WTC11 (cell line): ENCODE measurements around the gene LIPT1. TPM values are rescaled to one million over a fixed set of nuclear protein-coding genes. Genes with fewer than 3 reads are reported as not detected.

Source experiments
- ATAC-seq: fragments of 200-7000 bp; cut with Tn5 transposase; 2 replicates; pipeline ENCODE4 v1.10.0; 2021; ENCODE audit warnings: mild to moderate bottlenecking, moderate library complexity
- Bru-seq: library from RNA; stranded (reverse); fragments of 400-500 nt; gene quantifications from one replicate; lab custom pipeline; 2021; lab: Mats Ljungman, UMichigan
- CTCF ChIA-PET: fragments of 300-600 bp; sonication (Branson Sonifier 250); formaldehyde crosslinking; loops from one replicate; lab custom pipeline; 2021; ENCODE audit warnings: antibody characterized with exemption; lab: Charles Lee
- POLR2A ChIA-PET: fragments of 350-600 bp; sonication (Branson Sonifier 250); formaldehyde crosslinking; loops from one replicate; lab custom pipeline; 2021; ENCODE audit warnings: antibody characterized with exemption; lab: Charles Lee
- DNase-seq: peaks from one replicate; pipeline ENCODE4 v3.0.0; 2021; ENCODE audit warnings: low spot score
- H3K27ac Mint-ChIP-seq: 2 replicates; pipeline ENCODE4 v1.8.0; 2021; ENCODE audit warnings: mixed read lengths
- H3K27me3 Mint-ChIP-seq: 2 replicates; pipeline ENCODE4 v1.8.0; 2021; ENCODE audit warnings: low read depth, mild to moderate bottlenecking, moderate library complexity, mixed read lengths
- H3K36me3 Mint-ChIP-seq: 2 replicates; pipeline ENCODE4 v1.8.0; 2021; ENCODE audit warnings: mixed read lengths
- H3K4me1 Mint-ChIP-seq: 2 replicates; pipeline ENCODE4 v1.8.0; 2022; ENCODE audit warnings: mixed read lengths
- H3K4me3 Mint-ChIP-seq: 2 replicates; pipeline ENCODE4 v1.8.0; 2021; ENCODE audit warnings: mild to moderate bottlenecking, moderate library complexity, mixed read lengths
- H3K9me3 Mint-ChIP-seq: 2 replicates; pipeline ENCODE4 v1.8.0; 2021; ENCODE audit warnings: mixed read lengths
- E2F1 ChIP-seq: sonication (generic); formaldehyde crosslinking; IDR thresholded peaks from 2 replicates; pipeline ENCODE4 v1.8.0; 2022; ENCODE audit warnings: mild to moderate bottlenecking, missing genetic modification reagents
- FOXP1 ChIP-seq: sonication (generic); formaldehyde crosslinking; IDR thresholded peaks from 2 replicates; pipeline ENCODE4 v1.8.0; 2022; ENCODE audit warnings: missing genetic modification reagents, mild to moderate bottlenecking, moderate library complexity, borderline replicate concordance
- NFE2L1 ChIP-seq: sonication (generic); formaldehyde crosslinking; IDR thresholded peaks from 2 replicates; pipeline ENCODE4 v1.8.1; 2023; ENCODE audit warnings: missing genetic modification reagents
- PRDM15 ChIP-seq: sonication (generic); formaldehyde crosslinking; IDR thresholded peaks from 2 replicates; pipeline ENCODE4 v1.8.0; 2022; ENCODE audit warnings: missing genetic modification reagents
- RELA ChIP-seq: sonication (generic); formaldehyde crosslinking; IDR thresholded peaks from 2 replicates; pipeline ENCODE4 v1.8.1; 2022; ENCODE audit warnings: missing genetic modification reagents, mild to moderate bottlenecking, borderline replicate concordance
- SMAD3 ChIP-seq: sonication (generic); formaldehyde crosslinking; IDR thresholded peaks from 2 replicates; pipeline ENCODE4 v1.8.0; 2022; ENCODE audit warnings: missing genetic modification reagents, mild to moderate bottlenecking, borderline replicate concordance
- TP53 ChIP-seq: sonication (generic); formaldehyde crosslinking; IDR thresholded peaks from 2 replicates; pipeline ENCODE4 v1.8.1; 2023; ENCODE audit warnings: mild to moderate bottlenecking, missing genetic modification reagents
- USF2 ChIP-seq: sonication (generic); formaldehyde crosslinking; IDR thresholded peaks from 2 replicates; pipeline ENCODE4 v1.8.1; 2023; ENCODE audit warnings: mild to moderate bottlenecking, missing genetic modification reagents, moderate library complexity
- ZSCAN18 ChIP-seq: fragments of 250-450 bp; sonication (Bioruptor Pico); IDR thresholded peaks from 2 replicates; pipeline ENCODE4 v2.1.2; 2022; ENCODE audit warnings: mild to moderate bottlenecking, moderate library complexity
- long read RNA-seq, 3 experiments: library from RNA in 1 of 3; library from capped mRNA in 1 of 3; library from polyadenylated mRNA in 1 of 3; unstranded in 2 of 3; stranded (forward) in 1 of 3; transcript quantifications; one replicate each; pipeline ENCODE4 v2.0.0, GENCODE V29; 2021
- total RNA-seq: library from RNA; stranded (reverse); gene quantifications from 3 replicates; pipeline ENCODE4 v1.2.3, GENCODE V29; 2021
- TF ChIP-seq, protein P1 (sequence below): fragments of 250-450 bp; sonication (Bioruptor Pico); IDR thresholded peaks from 2 replicates; pipeline ENCODE4 v1.9.0; 2021; ENCODE audit warnings: moderate library complexity, mild to moderate bottlenecking, inconsistent platforms, borderline replicate concordance
- TF ChIP-seq, protein P2 (sequence below): fragments of 250-450 bp; sonication (Bioruptor Pico); IDR thresholded peaks from 2 replicates; pipeline ENCODE4 v1.9.0; 2021; ENCODE audit warnings: mild to moderate bottlenecking
- TF ChIP-seq, protein P3 (sequence below): sonication (generic); formaldehyde crosslinking; IDR thresholded peaks from 2 replicates; pipeline ENCODE4 v1.8.1; 2023; ENCODE audit warnings: mild to moderate bottlenecking, missing genetic modification reagents, borderline replicate concordance
- TF ChIP-seq, protein P4 (sequence below): sonication (generic); formaldehyde crosslinking; IDR thresholded peaks from 2 replicates; pipeline ENCODE4 v1.8.1; 2022; ENCODE audit warnings: low read depth, missing genetic modification reagents, borderline replicate concordance

Gene LIPT1
- 7.1 to 9.7 TPM (median 8.1 TPM) in 3 replicates for total RNA-seq
- Bru-seq, nascent RNA: percentile 90 among the genes with signal in this experiment
- long read RNA-seq, experiment 1, transcript LIPT1-201 (2 exons, 1,289 nt): minor isoform, 6 of 24 reads
- long read RNA-seq, experiment 1, transcript LIPT1-202 (3 exons, 1,424 nt): major isoform, 9 of 24 reads
- long read RNA-seq, experiment 1, partial matches to known transcripts: 2 of 24 reads
- long read RNA-seq, experiment 1, other reads (novel, unspliced or antisense): 5 of 24 reads
- long read RNA-seq, experiment 2, partial matches to known transcripts: 0 of 6 reads
- long read RNA-seq, experiment 2, other reads (novel, unspliced or antisense): 2 of 6 reads
- long read RNA-seq, experiment 3, transcript LIPT1-201 (2 exons, 1,289 nt): major isoform, 12 of 29 reads
- long read RNA-seq, experiment 3, transcript LIPT1-202 (3 exons, 1,424 nt): minor isoform, 11 of 29 reads
- long read RNA-seq, experiment 3, partial matches to known transcripts: 2 of 29 reads
- long read RNA-seq, experiment 3, other reads (novel, unspliced or antisense): 3 of 29 reads

GRCh38 chr2:99154643-99155536 is at the start of gene LIPT1, which contains the start of gene TSGA10:
LIPT1 (plus strand) TSS chr2:99154967; CDS start chr2:99161958, 6,991 bp downstream.
TSGA10 (minus strand) TSS chr2:99154942; CDS start chr2:99109439, 45,503 bp downstream.
- DNase-seq (peak; percentile 80), ATAC-seq (peak; percentile 93)
- CTCF ChIA-PET: interaction anchor here (0.9 to 1.8 kb wide), 3 partner anchors 13 to 20 kb away, joined by 3 to 9 read pairs (median 3); no protein-coding TSS in a partner anchor
- H3K9me3 Mint-ChIP-seq: no peaks in the 10 kb centered on the region
- peaks cover 21% of the 10 kb centered on the region for H3K4me1 Mint-ChIP-seq
- POLR2A ChIA-PET: interaction anchor here (1.1 to 3.6 kb wide), 4 partner anchors 12 to 182 kb away, joined by 3 to 18 read pairs (median 4); partner anchors contain the start of genes C2orf15 and EIF5B
- H3K4me3 Mint-ChIP-seq: peak within 1 kb of the TSS; percentile 78
- H3K36me3 Mint-ChIP-seq: peaks cover 16% of the 10 kb centered on the region
- H3K27me3 Mint-ChIP-seq: no peaks in the 10 kb centered on the region; the same call in 1 of the 2 replicates
- peak within 1 kb of the TSS; percentile 94 for H3K27ac Mint-ChIP-seq
- TF ChIP-seq RELA (CRISPR knock-in tag) (peak; percentile 95), USF2 (peak; percentile 70), PRDM15 (CRISPR knock-in tag) (peak; percentile 72), FOXP1 (CRISPR knock-in tag) (peak; percentile 94), NFE2L1 (CRISPR knock-in tag) (peak; percentile 26; the same call in 1 of the 2 replicates), SMAD3 (CRISPR knock-in tag) (peak; percentile 60), ZSCAN18 (CRISPR knock-in tag) (no peak), E2F1 (CRISPR knock-in tag) (peak; percentile 70; the same call in 1 of the 2 replicates), TP53 (CRISPR knock-in tag) (peak; percentile 95; the same call in 1 of the 2 replicates)
- TF ChIP-seq, protein P1, sequence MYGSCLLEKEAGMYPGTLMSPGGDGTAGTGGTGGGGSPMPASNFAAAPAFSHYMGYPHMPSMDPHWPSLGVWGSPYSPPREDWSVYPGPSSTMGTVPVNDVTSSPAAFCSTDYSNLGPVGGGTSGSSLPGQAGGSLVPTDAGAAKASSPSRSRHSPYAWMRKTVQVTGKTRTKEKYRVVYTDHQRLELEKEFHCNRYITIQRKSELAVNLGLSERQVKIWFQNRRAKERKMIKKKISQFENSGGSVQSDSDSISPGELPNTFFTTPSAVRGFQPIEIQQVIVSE (CRISPR knock-in tag): no peak
- TF ChIP-seq, protein P2, sequence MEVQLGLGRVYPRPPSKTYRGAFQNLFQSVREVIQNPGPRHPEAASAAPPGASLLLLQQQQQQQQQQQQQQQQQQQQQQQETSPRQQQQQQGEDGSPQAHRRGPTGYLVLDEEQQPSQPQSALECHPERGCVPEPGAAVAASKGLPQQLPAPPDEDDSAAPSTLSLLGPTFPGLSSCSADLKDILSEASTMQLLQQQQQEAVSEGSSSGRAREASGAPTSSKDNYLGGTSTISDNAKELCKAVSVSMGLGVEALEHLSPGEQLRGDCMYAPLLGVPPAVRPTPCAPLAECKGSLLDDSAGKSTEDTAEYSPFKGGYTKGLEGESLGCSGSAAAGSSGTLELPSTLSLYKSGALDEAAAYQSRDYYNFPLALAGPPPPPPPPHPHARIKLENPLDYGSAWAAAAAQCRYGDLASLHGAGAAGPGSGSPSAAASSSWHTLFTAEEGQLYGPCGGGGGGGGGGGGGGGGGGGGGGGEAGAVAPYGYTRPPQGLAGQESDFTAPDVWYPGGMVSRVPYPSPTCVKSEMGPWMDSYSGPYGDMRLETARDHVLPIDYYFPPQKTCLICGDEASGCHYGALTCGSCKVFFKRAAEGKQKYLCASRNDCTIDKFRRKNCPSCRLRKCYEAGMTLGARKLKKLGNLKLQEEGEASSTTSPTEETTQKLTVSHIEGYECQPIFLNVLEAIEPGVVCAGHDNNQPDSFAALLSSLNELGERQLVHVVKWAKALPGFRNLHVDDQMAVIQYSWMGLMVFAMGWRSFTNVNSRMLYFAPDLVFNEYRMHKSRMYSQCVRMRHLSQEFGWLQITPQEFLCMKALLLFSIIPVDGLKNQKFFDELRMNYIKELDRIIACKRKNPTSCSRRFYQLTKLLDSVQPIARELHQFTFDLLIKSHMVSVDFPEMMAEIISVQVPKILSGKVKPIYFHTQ: no peak
- TF ChIP-seq, protein P3, sequence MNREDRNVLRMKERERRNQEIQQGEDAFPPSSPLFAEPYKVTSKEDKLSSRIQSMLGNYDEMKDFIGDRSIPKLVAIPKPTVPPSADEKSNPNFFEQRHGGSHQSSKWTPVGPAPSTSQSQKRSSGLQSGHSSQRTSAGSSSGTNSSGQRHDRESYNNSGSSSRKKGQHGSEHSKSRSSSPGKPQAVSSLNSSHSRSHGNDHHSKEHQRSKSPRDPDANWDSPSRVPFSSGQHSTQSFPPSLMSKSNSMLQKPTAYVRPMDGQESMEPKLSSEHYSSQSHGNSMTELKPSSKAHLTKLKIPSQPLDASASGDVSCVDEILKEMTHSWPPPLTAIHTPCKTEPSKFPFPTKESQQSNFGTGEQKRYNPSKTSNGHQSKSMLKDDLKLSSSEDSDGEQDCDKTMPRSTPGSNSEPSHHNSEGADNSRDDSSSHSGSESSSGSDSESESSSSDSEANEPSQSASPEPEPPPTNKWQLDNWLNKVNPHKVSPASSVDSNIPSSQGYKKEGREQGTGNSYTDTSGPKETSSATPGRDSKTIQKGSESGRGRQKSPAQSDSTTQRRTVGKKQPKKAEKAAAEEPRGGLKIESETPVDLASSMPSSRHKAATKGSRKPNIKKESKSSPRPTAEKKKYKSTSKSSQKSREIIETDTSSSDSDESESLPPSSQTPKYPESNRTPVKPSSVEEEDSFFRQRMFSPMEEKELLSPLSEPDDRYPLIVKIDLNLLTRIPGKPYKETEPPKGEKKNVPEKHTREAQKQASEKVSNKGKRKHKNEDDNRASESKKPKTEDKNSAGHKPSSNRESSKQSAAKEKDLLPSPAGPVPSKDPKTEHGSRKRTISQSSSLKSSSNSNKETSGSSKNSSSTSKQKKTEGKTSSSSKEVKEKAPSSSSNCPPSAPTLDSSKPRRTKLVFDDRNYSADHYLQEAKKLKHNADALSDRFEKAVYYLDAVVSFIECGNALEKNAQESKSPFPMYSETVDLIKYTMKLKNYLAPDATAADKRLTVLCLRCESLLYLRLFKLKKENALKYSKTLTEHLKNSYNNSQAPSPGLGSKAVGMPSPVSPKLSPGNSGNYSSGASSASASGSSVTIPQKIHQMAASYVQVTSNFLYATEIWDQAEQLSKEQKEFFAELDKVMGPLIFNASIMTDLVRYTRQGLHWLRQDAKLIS: no peak
- TF ChIP-seq, protein P4, sequence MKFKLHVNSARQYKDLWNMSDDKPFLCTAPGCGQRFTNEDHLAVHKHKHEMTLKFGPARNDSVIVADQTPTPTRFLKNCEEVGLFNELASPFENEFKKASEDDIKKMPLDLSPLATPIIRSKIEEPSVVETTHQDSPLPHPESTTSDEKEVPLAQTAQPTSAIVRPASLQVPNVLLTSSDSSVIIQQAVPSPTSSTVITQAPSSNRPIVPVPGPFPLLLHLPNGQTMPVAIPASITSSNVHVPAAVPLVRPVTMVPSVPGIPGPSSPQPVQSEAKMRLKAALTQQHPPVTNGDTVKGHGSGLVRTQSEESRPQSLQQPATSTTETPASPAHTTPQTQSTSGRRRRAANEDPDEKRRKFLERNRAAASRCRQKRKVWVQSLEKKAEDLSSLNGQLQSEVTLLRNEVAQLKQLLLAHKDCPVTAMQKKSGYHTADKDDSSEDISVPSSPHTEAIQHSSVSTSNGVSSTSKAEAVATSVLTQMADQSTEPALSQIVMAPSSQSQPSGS: no peak; the same call in 1 of the 2 replicates
